ENCODE data around the gene CLSTN2. TPM values are rescaled to one million over a fixed set of nuclear protein-coding genes. Genes with fewer than 3 reads are reported as not detected.

The CLSTN2 gene
- total and polyA plus RNA-seq, 2 of the 13 experiments (the other 11 are each of a cell fraction or from before 2014, with no cell fraction given) = not detected

DNA sequence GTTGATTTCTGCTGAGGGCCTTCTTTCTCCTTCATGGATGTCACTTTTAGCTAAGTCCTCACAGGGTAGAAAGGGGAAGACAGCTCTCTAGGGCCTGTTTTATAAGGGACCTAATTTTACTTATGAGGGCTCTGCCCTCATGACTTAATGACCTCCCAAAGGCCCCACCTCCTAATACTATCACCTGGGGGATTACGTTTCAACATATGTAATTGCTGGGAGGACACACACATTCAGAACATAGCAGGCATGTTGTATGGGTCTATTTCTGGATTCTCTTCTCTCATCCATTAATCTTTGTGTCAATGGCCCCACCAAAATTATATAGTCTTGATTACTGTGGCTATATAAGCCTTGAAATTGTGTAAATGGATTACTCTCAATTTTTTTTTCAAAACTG is 255.0 kb downstream of the CLSTN2 start:
- DNase-seq (ENCODE audit: low spot score) (no peak), FAIRE-seq (no peak), ATAC-seq (no peak)
- intact Hi-C loops (cut with micrococcal nuclease; ENCODE audit: unreplicated experiment) = no loop called here
- POLR2A ChIA-PET = no interaction called here
- no peak overlapping the region for H3K4me3 ChIP-seq (replicated peaks in 1 of 3; ENCODE audit: insufficient read depth in 1 of 3, low read depth in 2 of 3, low read length in 3 of 3)
- no peaks in the 10 kb centered on the region for H3K4me1 ChIP-seq (ENCODE audit: insufficient read depth, low read length)
- no peak overlapping the region for H3K4me2 ChIP-seq (ENCODE audit: low read depth, low read length)
- no peaks in the 10 kb centered on the region for H3K27me3 ChIP-seq (ENCODE audit: control insufficient read depth in 1 of 2, insufficient read depth in 2 of 2, low read length in 2 of 2)
- no peak overlapping the region for H2AFZ ChIP-seq (ENCODE audit: low read length)
- no peaks in the 10 kb centered on the region for H3K36me3 ChIP-seq (replicated peaks in 1 of 2; ENCODE audit: control insufficient read depth in 1 of 2, insufficient read depth in 2 of 2, low read length in 2 of 2)
- 0% methylated on average over 1 of the region's 1 CpG for WGBS (ENCODE audit: low lambda C conversion rate)
- CTCF ChIA-PET (ENCODE audit: low intra/inter-chr PET ratio, low total read pairs) = no interaction called here
- no peak overlapping the region for H3K9ac ChIP-seq (ENCODE audit: insufficient read depth, low read depth, low read length)
- no peaks in the 10 kb centered on the region for H4K20me1 ChIP-seq (ENCODE audit: insufficient read depth, low read length)
- H3K9me3 ChIP-seq (ENCODE audit: low read length) = no peaks in the 10 kb centered on the region
- no peaks in the 10 kb centered on the region for H3K79me2 ChIP-seq (ENCODE audit: insufficient read depth, low read length)
- TF ChIP-seq, protein P1, sequence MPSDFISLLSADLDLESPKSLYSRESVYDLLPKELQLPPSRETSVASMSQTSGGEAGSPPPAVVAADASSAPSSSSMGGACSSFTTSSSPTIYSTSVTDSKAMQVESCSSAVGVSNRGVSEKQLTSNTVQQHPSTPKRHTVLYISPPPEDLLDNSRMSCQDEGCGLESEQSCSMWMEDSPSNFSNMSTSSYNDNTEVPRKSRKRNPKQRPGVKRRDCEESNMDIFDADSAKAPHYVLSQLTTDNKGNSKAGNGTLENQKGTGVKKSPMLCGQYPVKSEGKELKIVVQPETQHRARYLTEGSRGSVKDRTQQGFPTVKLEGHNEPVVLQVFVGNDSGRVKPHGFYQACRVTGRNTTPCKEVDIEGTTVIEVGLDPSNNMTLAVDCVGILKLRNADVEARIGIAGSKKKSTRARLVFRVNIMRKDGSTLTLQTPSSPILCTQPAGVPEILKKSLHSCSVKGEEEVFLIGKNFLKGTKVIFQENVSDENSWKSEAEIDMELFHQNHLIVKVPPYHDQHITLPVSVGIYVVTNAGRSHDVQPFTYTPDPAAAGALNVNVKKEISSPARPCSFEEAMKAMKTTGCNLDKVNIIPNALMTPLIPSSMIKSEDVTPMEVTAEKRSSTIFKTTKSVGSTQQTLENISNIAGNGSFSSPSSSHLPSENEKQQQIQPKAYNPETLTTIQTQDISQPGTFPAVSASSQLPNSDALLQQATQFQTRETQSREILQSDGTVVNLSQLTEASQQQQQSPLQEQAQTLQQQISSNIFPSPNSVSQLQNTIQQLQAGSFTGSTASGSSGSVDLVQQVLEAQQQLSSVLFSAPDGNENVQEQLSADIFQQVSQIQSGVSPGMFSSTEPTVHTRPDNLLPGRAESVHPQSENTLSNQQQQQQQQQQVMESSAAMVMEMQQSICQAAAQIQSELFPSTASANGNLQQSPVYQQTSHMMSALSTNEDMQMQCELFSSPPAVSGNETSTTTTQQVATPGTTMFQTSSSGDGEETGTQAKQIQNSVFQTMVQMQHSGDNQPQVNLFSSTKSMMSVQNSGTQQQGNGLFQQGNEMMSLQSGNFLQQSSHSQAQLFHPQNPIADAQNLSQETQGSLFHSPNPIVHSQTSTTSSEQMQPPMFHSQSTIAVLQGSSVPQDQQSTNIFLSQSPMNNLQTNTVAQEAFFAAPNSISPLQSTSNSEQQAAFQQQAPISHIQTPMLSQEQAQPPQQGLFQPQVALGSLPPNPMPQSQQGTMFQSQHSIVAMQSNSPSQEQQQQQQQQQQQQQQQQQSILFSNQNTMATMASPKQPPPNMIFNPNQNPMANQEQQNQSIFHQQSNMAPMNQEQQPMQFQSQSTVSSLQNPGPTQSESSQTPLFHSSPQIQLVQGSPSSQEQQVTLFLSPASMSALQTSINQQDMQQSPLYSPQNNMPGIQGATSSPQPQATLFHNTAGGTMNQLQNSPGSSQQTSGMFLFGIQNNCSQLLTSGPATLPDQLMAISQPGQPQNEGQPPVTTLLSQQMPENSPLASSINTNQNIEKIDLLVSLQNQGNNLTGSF (CRISPR knock-in tag; IDR thresholded peaks at IDR 0.05) = no peak
- no peak for TF ChIP-seq RXRA (CRISPR knock-in tag; IDR thresholded peaks at IDR 0.05)
- TF ChIP-seq, protein P2, sequence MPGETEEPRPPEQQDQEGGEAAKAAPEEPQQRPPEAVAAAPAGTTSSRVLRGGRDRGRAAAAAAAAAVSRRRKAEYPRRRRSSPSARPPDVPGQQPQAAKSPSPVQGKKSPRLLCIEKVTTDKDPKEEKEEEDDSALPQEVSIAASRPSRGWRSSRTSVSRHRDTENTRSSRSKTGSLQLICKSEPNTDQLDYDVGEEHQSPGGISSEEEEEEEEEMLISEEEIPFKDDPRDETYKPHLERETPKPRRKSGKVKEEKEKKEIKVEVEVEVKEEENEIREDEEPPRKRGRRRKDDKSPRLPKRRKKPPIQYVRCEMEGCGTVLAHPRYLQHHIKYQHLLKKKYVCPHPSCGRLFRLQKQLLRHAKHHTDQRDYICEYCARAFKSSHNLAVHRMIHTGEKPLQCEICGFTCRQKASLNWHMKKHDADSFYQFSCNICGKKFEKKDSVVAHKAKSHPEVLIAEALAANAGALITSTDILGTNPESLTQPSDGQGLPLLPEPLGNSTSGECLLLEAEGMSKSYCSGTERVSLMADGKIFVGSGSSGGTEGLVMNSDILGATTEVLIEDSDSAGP (CRISPR knock-in tag; IDR thresholded peaks at IDR 0.05; ENCODE audit: borderline replicate concordance) = no peak
- no peak for TF ChIP-seq DNMT1 (CRISPR knock-in tag; IDR thresholded peaks at IDR 0.05)
- no TSS peak for BruUV-seq (replicated peaks)
- H3K27ac ChIP-seq (ENCODE audit: extremely low read length, insufficient read depth, low read length) = no peak overlapping the region
- in situ Hi-C loops (cut with HindIII; ENCODE audit: extremely low pct_ligation_motif_present, low pct_unique_long_range_greater_than_20kb) = no loop called here
